Endothelial cell of umbilical vein (primary cell): ENCODE results near the gene TARBP1. TPM values are rescaled to one million over a fixed set of nuclear protein-coding genes. Genes with fewer than 3 reads are reported as not detected.

ENCODE experiments used
- BruUV-seq: library from RNA; stranded (reverse); fragments of 400-500 nt; replicated peaks from 2 replicates; lab custom pipeline; 2021; lab: Mats Ljungman, UMichigan
- CTCF ChIA-PET: fragments of 300-600, 350-600 bp; sonication (Branson Sonifier 250); formaldehyde crosslinking; loops from one replicate; lab custom pipeline; 2021; ENCODE audit warnings: antibody characterized with exemption, inconsistent platforms; lab: Charles Lee
- POLR2A ChIA-PET: fragments of 300-600, 350-600 bp; sonication (Branson Sonifier 250); formaldehyde crosslinking; loops from one replicate; lab custom pipeline; 2021; ENCODE audit warnings: antibody characterized with exemption, inconsistent platforms; lab: Charles Lee
- DNase-seq: peaks from one replicate; pipeline ENCODE4 v3.0.0-alpha.2; 2011; ENCODE audit warnings: low read depth, low spot score
- FAIRE-seq: peaks from 2 replicates; lab custom pipeline; 2011; peaks lifted over from hg19 to GRCh38; lab: Jason Lieb, UNC
- H2AFZ ChIP-seq: 2 replicates; pipeline ENCODE4 v1.6.0; 2012; ENCODE audit warnings: low read depth, low read length, control low read depth, inconsistent platforms
- H3K27ac ChIP-seq: 2 replicates; pipeline ENCODE4 v1.5.1; 2011; ENCODE audit warnings: low read depth, mild to moderate bottlenecking, control low read depth, low read length, moderate library complexity; ENCODE audit not compliant: insufficient read depth
- H3K27me3 ChIP-seq, 2 experiments: 2 replicates each; pipeline versions ENCODE4 v1.6.0 to v1.6.1; 2011; ENCODE audit warnings: low read length in 2 of 2, mixed read lengths in 1 of 2; ENCODE audit not compliant: control insufficient read depth in 2 of 2, insufficient read depth in 2 of 2
- H3K36me3 ChIP-seq, 2 experiments: 2 replicates in 1 of 2; 3 replicates in 1 of 2; pipeline ENCODE4 v1.5.1; 2011; ENCODE audit warnings: low read length in 2 of 2, mild to moderate bottlenecking in 1 of 2, moderate library complexity in 1 of 2; ENCODE audit not compliant: control insufficient read depth in 2 of 2, insufficient read depth in 2 of 2; ENCODE audit errors: extremely low read depth in 1 of 2
- H3K4me1 ChIP-seq: 3 replicates; pipeline ENCODE4 v1.5.1; 2011; ENCODE audit warnings: mild to moderate bottlenecking, low read length; ENCODE audit not compliant: control insufficient read depth, insufficient read depth; ENCODE audit errors: extremely low read depth
- H3K4me2 ChIP-seq: 2 replicates; pipeline ENCODE4 v1.6.1; 2011; ENCODE audit warnings: low read length, control low read depth, mixed read lengths; ENCODE audit not compliant: insufficient read depth
- H3K4me3 ChIP-seq, 3 experiments: fragments of 200-600 bp in 1 of 3; sonication (generic), shearing (Covaris generic) in 1 of 3; replicated peaks in 1 of 3; 2 replicates each; pipeline ENCODE4 v1.5.1; 2011 to 2016; ENCODE audit warnings: control low read depth in 3 of 3, low read length in 3 of 3, mild to moderate bottlenecking in 2 of 3, inconsistent platforms in 1 of 3, low read depth in 1 of 3, moderate library complexity in 1 of 3; ENCODE audit not compliant: insufficient read depth in 1 of 3
- H3K79me2 ChIP-seq: 2 replicates; pipeline ENCODE4 v1.6.0; 2012; ENCODE audit warnings: low read length, inconsistent platforms; ENCODE audit not compliant: control insufficient read depth, insufficient read depth
- H3K9ac ChIP-seq: replicated peaks from 2 replicates; pipeline ENCODE3; 2011; ENCODE audit warnings: low read length, control low read depth; ENCODE audit not compliant: insufficient read depth; ENCODE audit errors: extremely low read depth
- H3K9me1 ChIP-seq: replicated peaks from 3 replicates; pipeline ENCODE4 v1.6.0; 2011; ENCODE audit warnings: mild to moderate bottlenecking, low read length; ENCODE audit not compliant: control insufficient read depth, insufficient read depth; ENCODE audit errors: extremely low read depth
- H3K9me3 ChIP-seq: replicated peaks from 2 replicates; pipeline ENCODE4 v1.5.1; 2012; ENCODE audit warnings: low read length, inconsistent platforms; ENCODE audit not compliant: control insufficient read depth, insufficient read depth
- H4K20me1 ChIP-seq: replicated peaks from 2 replicates; pipeline ENCODE3; 2011; ENCODE audit warnings: mild to moderate bottlenecking, low read length; ENCODE audit not compliant: control insufficient read depth, insufficient read depth; ENCODE audit errors: extremely low read depth
- EZH2 ChIP-seq: IDR thresholded peaks from 2 replicates; pipeline ENCODE4 v1.6.1; 2012; ENCODE audit warnings: borderline replicate concordance, low read depth, mild to moderate bottlenecking, moderate library complexity, low read length, inconsistent platforms; ENCODE audit not compliant: severe bottlenecking
- FOS ChIP-seq: IDR thresholded peaks from 2 replicates; pipeline ENCODE4 v1.6.1; 2011; ENCODE audit warnings: mild to moderate bottlenecking, low read length, moderate library complexity, borderline replicate concordance; ENCODE audit not compliant: insufficient read depth
- GATA2 ChIP-seq: IDR thresholded peaks from 2 replicates; pipeline ENCODE4 v1.7.0; 2011; ENCODE audit warnings: low read depth, mild to moderate bottlenecking, moderate library complexity, mixed read lengths, low read length; ENCODE audit not compliant: insufficient read length, insufficient read depth
- JUN ChIP-seq: IDR thresholded peaks from 2 replicates; pipeline ENCODE4 v1.6.1; 2011; ENCODE audit warnings: borderline replicate concordance, low read depth; ENCODE audit not compliant: insufficient read length, insufficient read depth
- POLR2AphosphoS5 ChIP-seq: IDR thresholded peaks from 2 replicates; pipeline ENCODE4 v1.6.1; 2012; ENCODE audit warnings: low read depth, mild to moderate bottlenecking, control low read depth, low read length, moderate library complexity; ENCODE audit not compliant: insufficient read depth
- dilution Hi-C: fragments of 300-500 bp; cut with MboI; formaldehyde crosslinking; loops from one replicate; pipeline ENCODE4 v1.15.0; 2019; ENCODE audit warnings: low sequenced_read_pairs; ENCODE audit not compliant: extremely low pct_ligation_motif_present
- intact Hi-C: fragments of 100-400 bp; cut with micrococcal nuclease; formaldehyde crosslinking; loops from one replicate; pipeline ENCODE4 v1.10.0; 2022
- polyA plus RNA-seq, 4 experiments: library from polyadenylated mRNA; depleted of rRNA in 3 of 4; stranded (reverse) in 3 of 4; unstranded in 1 of 4; fragments of >200 nt; gene quantifications; 2 replicates each; pipeline versions ENCODE4 v1.2.1 to v1.2.3, GENCODE V29; 2011 to 2012; ENCODE audit warnings: missing spikeins in 1 of 4
- total RNA-seq: library from RNA; stranded (reverse); gene quantifications from 2 replicates; pipeline ENCODE4 v1.2.3, GENCODE V29; 2021
- TF ChIP-seq, protein P1 (sequence below): IDR thresholded peaks from 2 replicates; pipeline ENCODE4 v1.6.1; 2011; ENCODE audit not compliant: insufficient read depth, insufficient read length

TARBP1 gene
- total and polyA plus RNA-seq, 2 donors (not counting 3 experiments of a cell fraction or from before 2014, with no cell fraction given) = 17.3 to 23.4 TPM

DNA sequence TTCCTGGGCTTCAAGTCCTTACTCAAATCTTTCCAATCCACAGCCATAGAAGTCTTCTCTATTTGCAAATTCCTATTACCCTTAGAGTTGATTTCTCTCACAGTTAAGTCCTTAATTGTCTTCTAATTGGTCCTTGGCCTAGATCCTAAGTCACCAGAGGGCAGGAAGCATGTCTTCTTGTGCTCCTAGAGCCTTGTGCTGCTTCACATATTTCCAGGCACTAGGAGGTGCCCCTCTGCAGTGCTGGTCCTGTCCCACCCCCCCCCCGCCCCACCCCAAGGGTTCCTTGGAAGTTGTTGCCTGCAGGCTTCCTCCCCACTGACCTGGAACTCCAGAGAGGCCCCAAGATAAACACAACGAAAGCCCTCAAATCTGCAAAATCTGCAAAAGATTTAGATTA is 28.1 kb upstream of the TARBP1 start:
- dilution Hi-C loops (no loop called here), intact Hi-C loops (no loop called here)
- Histone ChIP-seq H3K4me1 (no peaks in the 10 kb centered on the region), H3K9me3 (no peaks in the 10 kb centered on the region), H3K4me2 (no peak overlapping the region), H4K20me1 (no peaks in the 10 kb centered on the region), H3K4me3 (no peak overlapping the region), H3K36me3 (no peaks in the 10 kb centered on the region), H3K27me3 (no peaks in the 10 kb centered on the region), H3K27ac (no peak overlapping the region), H3K79me2 (no peaks in the 10 kb centered on the region), H2AFZ (no peak overlapping the region), H3K9ac (no peak overlapping the region), H3K9me1 (no peaks in the 10 kb centered on the region)
- ChIA-PET CTCF (interaction anchor here (3.7 kb wide), 1 partner anchor 8 kb away, joined by 17 read pairs; no protein-coding TSS in a partner anchor), POLR2A (no interaction called here)
- no peak for TF ChIP-seq JUN
- TF ChIP-seq GATA2 = no peak
- TF ChIP-seq, protein P1, sequence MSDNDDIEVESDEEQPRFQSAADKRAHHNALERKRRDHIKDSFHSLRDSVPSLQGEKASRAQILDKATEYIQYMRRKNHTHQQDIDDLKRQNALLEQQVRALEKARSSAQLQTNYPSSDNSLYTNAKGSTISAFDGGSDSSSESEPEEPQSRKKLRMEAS = no peak
- no peak for TF ChIP-seq POLR2AphosphoS5
- TF ChIP-seq FOS = no peak
- no TSS peak for BruUV-seq
- no peak for DNase-seq
- FAIRE-seq = no peak

DNA sequence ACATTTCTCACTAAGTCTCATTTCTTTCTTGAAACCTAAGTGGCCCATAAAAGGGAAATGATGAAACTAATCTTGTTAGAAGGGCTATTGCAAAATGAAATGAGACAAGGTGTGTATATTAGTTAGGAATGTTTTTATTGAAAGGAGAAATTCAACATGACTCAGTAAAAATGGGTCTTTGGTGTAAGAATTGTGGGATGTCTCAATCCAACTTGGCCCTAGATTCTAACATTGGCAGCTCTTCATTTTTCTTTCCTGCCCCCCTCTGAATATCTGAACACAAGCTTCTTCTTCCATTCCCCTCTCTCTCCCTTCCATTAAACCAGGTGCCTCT is 26.8 kb upstream of the TARBP1 start:
- intact Hi-C loops (no loop called here), dilution Hi-C loops (no loop called here)
- Histone ChIP-seq H3K9ac (no peak overlapping the region), H3K27me3 (no peaks in the 10 kb centered on the region), H2AFZ (no peak overlapping the region), H3K4me3 (no peak overlapping the region), H3K4me1 (no peaks in the 10 kb centered on the region), H3K4me2 (no peak overlapping the region), H3K9me3 (no peaks in the 10 kb centered on the region), H3K9me1 (no peaks in the 10 kb centered on the region), H3K79me2 (no peaks in the 10 kb centered on the region), H3K27ac (no peak overlapping the region), H3K36me3 (no peaks in the 10 kb centered on the region), H4K20me1 (no peaks in the 10 kb centered on the region)
- FAIRE-seq = no peak
- ChIA-PET POLR2A (no interaction called here), CTCF (interaction anchor here (1.6 kb wide), 1 partner anchor 578 kb away, joined by 3 read pairs; no protein-coding TSS in a partner anchor)
- DNase-seq = no peak
- TF ChIP-seq, protein P1 = no peak
- TF ChIP-seq POLR2AphosphoS5 (no peak), EZH2 (no peak)
- BruUV-seq = no TSS peak
